ENCODE measurements around the gene THAP11. TPM values are rescaled to one million over a fixed set of nuclear protein-coding genes. Genes with fewer than 3 reads are reported as not detected.
"Not testable (repeated sequence)": the region's sequence is repeated elsewhere in the genome, so short reads cannot be mapped to it uniquely, and the experiment has no call there.

The THAP11 gene
- total RNA-seq, 1 donor from 2014 or later: 43.0 TPM

DNA sequence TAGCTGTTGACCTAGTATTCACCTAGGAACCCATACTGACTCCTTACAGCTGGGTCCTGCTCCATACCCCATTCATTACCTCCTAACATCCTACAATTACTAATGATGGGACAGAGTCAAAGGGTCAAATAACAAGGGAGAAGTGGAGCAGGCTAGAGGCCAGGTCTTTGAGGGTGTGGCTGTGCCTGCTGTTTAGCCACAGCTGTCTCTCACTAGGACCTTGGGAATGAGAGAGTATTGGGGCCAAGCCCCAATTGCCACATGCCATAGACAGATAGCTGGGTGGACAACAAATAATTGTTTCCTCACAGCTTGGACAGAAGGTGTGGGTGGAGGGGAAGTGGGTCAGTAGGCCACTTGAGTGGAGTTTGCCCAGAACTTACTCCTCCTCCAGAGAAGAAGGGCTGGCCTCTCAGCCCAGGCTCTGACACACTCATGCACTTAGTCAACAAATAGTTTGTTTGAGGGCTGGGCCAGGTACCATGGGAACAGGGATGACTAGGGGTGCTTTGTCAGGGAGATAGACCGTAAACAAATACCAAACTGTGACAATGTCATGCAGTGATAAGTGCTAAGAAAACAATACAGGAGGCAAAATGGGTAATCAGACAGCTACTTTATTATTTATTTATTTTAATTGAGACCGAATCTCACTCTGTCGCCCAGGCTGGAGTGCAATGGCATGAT is 15.6 kb downstream of the THAP11 start:
- intact Hi-C loops (cut with micrococcal nuclease): no loop called here
- no peak for DNase-seq (ENCODE audit: low spot score)
- Mint-ChIP-seq H3K9me3 (no peaks in the 10 kb centered on the region), H3K4me3 (no peak overlapping the region), H3K27ac (peak overlapping the region; percentile 72), H3K4me1 (ENCODE audit: low read depth) (peaks cover 42% of the 10 kb centered on the region), H3K27me3 (ENCODE audit: insufficient read depth) (no peaks in the 10 kb centered on the region), H3K36me3 (ENCODE audit: low read depth) (peaks cover 15% of the 10 kb centered on the region)

GRCh38 chr16:67858500-67858899 is 16.4 kb downstream of the THAP11 start:
- H3K36me3 Mint-ChIP-seq (ENCODE audit: low read depth): peaks cover 15% of the 10 kb centered on the region
- peak overlapping the region; percentile 76 for H3K27ac Mint-ChIP-seq
- no peak overlapping the region for H3K4me3 Mint-ChIP-seq
- peaks cover 42% of the 10 kb centered on the region for H3K4me1 Mint-ChIP-seq (ENCODE audit: low read depth)
- no peaks in the 10 kb centered on the region for H3K9me3 Mint-ChIP-seq
- intact Hi-C loops (cut with micrococcal nuclease): no loop called here
- no peak for DNase-seq (ENCODE audit: low spot score)
- no peaks in the 10 kb centered on the region for H3K27me3 Mint-ChIP-seq (ENCODE audit: insufficient read depth)

DNA sequence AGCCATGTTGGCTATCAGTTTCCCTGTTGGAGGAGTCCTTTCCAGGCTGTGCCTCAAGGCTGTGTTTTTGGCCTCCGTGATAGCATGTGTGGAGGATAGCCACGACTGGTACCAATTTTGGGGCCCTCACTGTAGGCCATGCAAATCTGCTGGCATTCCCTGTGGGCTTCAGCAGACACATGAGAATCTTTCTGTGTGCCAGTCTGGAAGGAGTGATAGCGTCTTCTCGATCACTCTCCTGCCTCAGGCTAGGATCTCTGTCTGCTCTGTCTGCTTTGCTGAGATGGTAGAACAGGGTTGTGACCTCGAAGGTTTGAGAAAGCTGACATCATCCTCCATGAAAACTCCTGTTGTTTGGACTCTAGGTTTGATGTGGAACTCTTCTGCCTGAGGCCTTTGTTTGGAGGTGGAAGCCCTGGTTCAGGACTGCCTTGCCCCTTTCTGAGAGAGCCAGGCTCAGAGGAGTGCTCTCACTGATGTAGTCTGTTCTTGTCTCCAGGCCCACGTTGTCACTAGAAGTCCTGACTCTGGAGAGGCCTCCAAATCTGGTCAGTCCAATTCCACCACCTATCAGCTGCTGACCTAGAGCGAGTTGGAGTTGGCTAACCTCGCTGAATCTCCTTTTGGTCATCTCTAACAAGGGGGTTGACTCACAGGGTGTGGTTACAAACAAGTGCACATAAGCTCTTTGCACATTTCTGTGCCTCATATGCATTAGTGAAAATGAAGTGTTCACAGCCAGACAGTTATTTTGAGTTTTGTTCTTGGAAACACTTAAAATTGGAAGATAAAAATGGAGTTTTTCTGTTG is 18.7 kb downstream of the THAP11 start:
- H3K9me3 Mint-ChIP-seq: no peaks in the 10 kb centered on the region
- no peaks in the 10 kb centered on the region for H3K27me3 Mint-ChIP-seq (ENCODE audit: insufficient read depth)
- no peak overlapping the region for H3K4me3 Mint-ChIP-seq
- intact Hi-C loops (cut with micrococcal nuclease): no loop called here
- peaks cover 13% of the 10 kb centered on the region for H3K36me3 Mint-ChIP-seq (ENCODE audit: low read depth)
- peak overlapping the region; percentile 55 for H3K27ac Mint-ChIP-seq
- no peak for DNase-seq (ENCODE audit: low spot score)
- H3K4me1 Mint-ChIP-seq (ENCODE audit: low read depth): peaks cover 37% of the 10 kb centered on the region

- Mint-ChIP-seq H3K27me3 (ENCODE audit: insufficient read depth) (no peaks in the 10 kb centered on the region), H3K4me3 (no peak overlapping the region), H3K9me3 (no peaks in the 10 kb centered on the region), H3K27ac (no peak overlapping the region), H3K4me1 (ENCODE audit: low read depth) (peaks cover 34% of the 10 kb centered on the region), H3K36me3 (ENCODE audit: low read depth) (peaks cover 13% of the 10 kb centered on the region)
- intact Hi-C loops (cut with micrococcal nuclease): no loop called here
- no peak for DNase-seq (ENCODE audit: low spot score)
These were observed 19.8 kb downstream of the THAP11 start for GRCh38 chr16:67861877-67862276.

GRCh38 chr16:67862623-67863583 is 20.8 kb downstream of the THAP11 start:
- intact Hi-C loops (cut with micrococcal nuclease): no loop called here
- Mint-ChIP-seq H3K36me3 (ENCODE audit: low read depth) (peaks cover 12% of the 10 kb centered on the region), H3K27ac (no peak overlapping the region), H3K27me3 (ENCODE audit: insufficient read depth) (no peaks in the 10 kb centered on the region), H3K4me3 (no peak overlapping the region), H3K4me1 (ENCODE audit: low read depth) (peaks cover 24% of the 10 kb centered on the region), H3K9me3 (no peaks in the 10 kb centered on the region)
- no peak for DNase-seq (ENCODE audit: low spot score)

GRCh38 chr16:67864044-67864443 is 21.9 kb downstream of the THAP11 start:
- not testable (repeated sequence) for H3K27ac Mint-ChIP-seq

GRCh38 chr16:67864594-67864993 is 22.5 kb downstream of the THAP11 start:
- Mint-ChIP-seq H3K4me3 (no peak overlapping the region), H3K4me1 (ENCODE audit: low read depth) (peaks cover 15% of the 10 kb centered on the region), H3K36me3 (ENCODE audit: low read depth) (peaks cover 15% of the 10 kb centered on the region), H3K9me3 (no peaks in the 10 kb centered on the region), H3K27ac (no peak overlapping the region), H3K27me3 (ENCODE audit: insufficient read depth) (no peaks in the 10 kb centered on the region)
- DNase-seq (ENCODE audit: low spot score): no peak
- intact Hi-C loops (cut with micrococcal nuclease): loop anchor here (2.0 kb wide), 1 partner anchor 48 kb away; no protein-coding TSS in a partner anchor

More at GRCh38 chr16:67864044-67864443, 21.9 kb downstream of the THAP11 start:
- H3K4me3 Mint-ChIP-seq; H3K27me3 Mint-ChIP-seq (ENCODE audit: insufficient read depth); DNase-seq (ENCODE audit: low spot score); H3K9me3 Mint-ChIP-seq: not testable (repeated sequence)
- intact Hi-C loops (cut with micrococcal nuclease): loop anchor here (2.0 kb wide), 1 partner anchor 47 kb away; no protein-coding TSS in a partner anchor
- peaks cover 15% of the 10 kb centered on the region for H3K36me3 Mint-ChIP-seq (ENCODE audit: low read depth)
- H3K4me1 Mint-ChIP-seq (ENCODE audit: low read depth): peaks cover 15% of the 10 kb centered on the region

GRCh38 chr16:67865318-67865717 is 23.2 kb downstream of the THAP11 start:
- H3K27me3 Mint-ChIP-seq (ENCODE audit: insufficient read depth): no peaks in the 10 kb centered on the region
- peaks cover 15% of the 10 kb centered on the region for H3K4me1 Mint-ChIP-seq (ENCODE audit: low read depth)
- peaks cover 16% of the 10 kb centered on the region for H3K36me3 Mint-ChIP-seq (ENCODE audit: low read depth)
- no peak overlapping the region for H3K4me3 Mint-ChIP-seq
- intact Hi-C loops (cut with micrococcal nuclease): loop anchor here (2.0 kb wide), 1 partner anchor 49 kb away; no protein-coding TSS in a partner anchor
- no peak for DNase-seq (ENCODE audit: low spot score)
- peak overlapping the region; percentile 73 for H3K27ac Mint-ChIP-seq
- H3K9me3 Mint-ChIP-seq: no peaks in the 10 kb centered on the region

DNA sequence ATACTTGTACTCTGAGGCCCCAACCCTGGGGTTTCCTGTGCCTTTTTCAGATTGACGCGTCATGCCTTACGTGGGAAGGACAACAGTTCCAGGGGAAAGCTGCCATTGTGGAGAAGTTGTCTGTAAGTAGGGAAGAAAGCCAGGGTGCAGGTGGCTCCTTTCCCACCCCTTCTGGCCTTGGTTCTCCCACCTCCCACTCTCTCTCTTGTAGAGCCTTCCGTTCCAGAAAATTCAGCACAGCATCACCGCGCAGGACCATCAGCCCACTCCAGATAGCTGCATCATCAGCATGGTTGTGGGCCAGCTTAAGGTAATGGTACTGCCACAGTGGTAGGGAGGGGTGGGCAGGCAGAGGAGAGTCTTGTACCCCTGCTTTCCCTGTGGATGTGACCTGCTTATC is 26.2 kb downstream of the THAP11 start:
- H3K4me3 Mint-ChIP-seq: no peak overlapping the region

GRCh38 chr16:67869653-67870052 is 27.5 kb downstream of the THAP11 start:
- Mint-ChIP-seq H3K9me3 (no peaks in the 10 kb centered on the region), H3K27ac (no peak overlapping the region), H3K36me3 (ENCODE audit: low read depth) (peaks cover 14% of the 10 kb centered on the region), H3K4me1 (ENCODE audit: low read depth) (peaks cover 20% of the 10 kb centered on the region), H3K4me3 (no peak overlapping the region), H3K27me3 (ENCODE audit: insufficient read depth) (no peaks in the 10 kb centered on the region)
- intact Hi-C loops (cut with micrococcal nuclease): loop anchor here (5.0 kb wide), 1 partner anchor 37 kb away; no protein-coding TSS in a partner anchor
- DNase-seq (ENCODE audit: low spot score): no peak

More for the DNA sequence above, 26.2 kb downstream of the THAP11 start:
- intact Hi-C loops (cut with micrococcal nuclease): no loop called here
- no peak for DNase-seq (ENCODE audit: low spot score)
- Mint-ChIP-seq H3K27ac (no peak overlapping the region), H3K9me3 (no peaks in the 10 kb centered on the region), H3K36me3 (ENCODE audit: low read depth) (peaks cover 14% of the 10 kb centered on the region), H3K4me1 (ENCODE audit: low read depth) (peaks cover 7% of the 10 kb centered on the region), H3K27me3 (ENCODE audit: insufficient read depth) (no peaks in the 10 kb centered on the region)

GRCh38 chr16:67871256-67871655 is 29.1 kb downstream of the THAP11 start:
- Mint-ChIP-seq H3K27ac (no peak overlapping the region), H3K4me1 (ENCODE audit: low read depth) (peaks cover 35% of the 10 kb centered on the region), H3K36me3 (ENCODE audit: low read depth) (peaks cover 22% of the 10 kb centered on the region), H3K4me3 (no peak overlapping the region), H3K27me3 (ENCODE audit: insufficient read depth) (no peaks in the 10 kb centered on the region), H3K9me3 (no peaks in the 10 kb centered on the region)
- no peak for DNase-seq (ENCODE audit: low spot score)
- intact Hi-C loops (cut with micrococcal nuclease): loop anchor here (5.0 kb wide), 1 partner anchor 39 kb away; no protein-coding TSS in a partner anchor

DNA sequence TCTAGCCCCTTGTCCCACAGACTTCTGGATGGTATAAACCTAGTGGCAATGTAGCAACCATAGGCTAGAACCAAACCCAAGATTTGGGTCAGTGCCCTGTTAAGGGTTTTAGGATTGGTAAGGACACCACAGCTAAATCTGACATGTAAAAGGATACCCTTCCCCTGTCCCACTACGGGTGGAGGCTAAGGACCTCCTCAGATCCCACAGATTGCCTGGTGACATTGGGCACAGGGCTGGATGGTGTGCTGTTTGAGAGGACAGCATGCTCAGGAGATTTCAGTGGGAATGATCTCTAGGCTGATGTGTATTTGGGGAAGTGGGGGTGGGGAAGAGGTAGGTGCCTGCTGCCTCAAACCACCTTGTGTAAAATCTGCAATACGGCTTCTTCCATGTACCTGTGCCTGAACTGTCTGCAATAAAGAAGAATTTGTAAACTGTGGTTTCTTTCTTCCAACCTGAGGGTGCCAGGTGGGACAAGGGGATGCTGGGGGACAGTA is 30.1 kb downstream of the THAP11 start:
- no peaks in the 10 kb centered on the region for H3K27me3 Mint-ChIP-seq (ENCODE audit: insufficient read depth)
- peak overlapping the region; percentile 79 for H3K27ac Mint-ChIP-seq
- peaks cover 26% of the 10 kb centered on the region for H3K36me3 Mint-ChIP-seq (ENCODE audit: low read depth)
- intact Hi-C loops (cut with micrococcal nuclease): loop anchor here (2.0 to 5.0 kb wide), 3 partner anchors 40 to 65 kb away; partner anchors contain the start of genes RANBP10 and TSNAXIP1
- peak overlapping the region; percentile 88 for H3K4me3 Mint-ChIP-seq
- no peaks in the 10 kb centered on the region for H3K9me3 Mint-ChIP-seq
- peaks cover 35% of the 10 kb centered on the region for H3K4me1 Mint-ChIP-seq (ENCODE audit: low read depth)
- no peak for DNase-seq (ENCODE audit: low spot score)

Measured in activated T-helper 1 cell treated with anti-CD3 and anti-CD28 coated beads, Interleukin-12 subunit alpha, Interleukin-12 subunit beta, Interleukin-2, Interleukin-4 antibody, amounts not matched to agents 30 ng/mL and 10 ng/mL and 1 ng/mL, durations not matched to agents 14 hours and 24 hours and 36 hours (primary cell).